Mammary epithelial cell (primary cell): ENCODE data around the gene ENTPD6.

Experiments used
- CTCF ChIP-seq, 2 donors: IDR thresholded peaks in 1 of 2; conservative IDR thresholded peaks in 1 of 2; 2 replicates each; pipeline ENCODE4 v1.5.1; 2011 to 2012; ENCODE audit warnings: inconsistent platforms in 2 of 2, low read length in 2 of 2, mild to moderate bottlenecking in 2 of 2, control low read depth in 1 of 2, low read depth in 1 of 2; ENCODE audit not compliant: insufficient read depth in 1 of 2; ENCODE audit errors: extremely low read depth in 1 of 2
- EZH2 ChIP-seq: IDR thresholded peaks from 2 replicates; pipeline ENCODE4 v1.6.1; 2012; ENCODE audit warnings: low read length, inconsistent platforms, borderline replicate concordance

GRCh38 chr20:25257756-25258475, 62.4 kb downstream of the ENTPD6 start:
- TF ChIP-seq CTCF (conservative IDR thresholded peaks at IDR 0.05 in 1 of 2, IDR thresholded peaks at IDR 0.05 in 1 of 2; ENCODE audit: extremely low read depth in 1 of 2, insufficient read depth in 1 of 2, low read depth in 1 of 2, low read length in 2 of 2) (no peak), EZH2 (no peak)
